ENCODE results near the gene SOBP.

SOBP gene

GRCh38 chr6:107523794-107524193 is 33.9 kb downstream of the SOBP start:
- no peak for DNase-seq (ENCODE audit: low read depth in 2 of 2)

- DNase-seq (ENCODE audit: low read depth in 2 of 2) = no peak
Measured at GRCh38 chr6:107524626-107525025, 34.7 kb downstream of the SOBP start.

- DNase-seq (ENCODE audit: low read depth in 2 of 2) = no peak
Measured at GRCh38 chr6:107531868-107532267, 42.0 kb downstream of the SOBP start.

GRCh38 chr6:107532706-107533105 is 42.8 kb downstream of the SOBP start:
- DNase-seq (ENCODE audit: low read depth in 2 of 2) = no peak

- no peak for DNase-seq (ENCODE audit: low read depth in 2 of 2)
Measured at GRCh38 chr6:107533415-107534059, 43.6 kb downstream of the SOBP start.

- DNase-seq (ENCODE audit: low read depth in 2 of 2) = no peak
Measured at GRCh38 chr6:107534571-107535141, 44.7 kb downstream of the SOBP start.

- DNase-seq (ENCODE audit: low read depth in 2 of 2) = no peak
Measured at GRCh38 chr6:107535626-107536025, 45.7 kb downstream of the SOBP start.

GRCh38 chr6:107536180-107536961 is 46.5 kb downstream of the SOBP start:
- DNase-seq (ENCODE audit: low read depth in 2 of 2) = no peak

GRCh38 chr6:107537559-107537958 is 47.6 kb downstream of the SOBP start:
- DNase-seq (ENCODE audit: low read depth in 2 of 2) = no peak

- DNase-seq (ENCODE audit: low read depth in 2 of 2) = no peak
Measured at GRCh38 chr6:107538856-107539387, 49.0 kb downstream of the SOBP start.

- DNase-seq (ENCODE audit: low read depth in 2 of 2) = no peak
Measured at GRCh38 chr6:107539409-107539808, 49.5 kb downstream of the SOBP start.

- DNase-seq (ENCODE audit: low read depth in 2 of 2) = no peak
Measured at GRCh38 chr6:107539849-107540464, 50.0 kb downstream of the SOBP start.

- no peak for DNase-seq (ENCODE audit: low read depth in 2 of 2)
Measured at GRCh38 chr6:107540465-107540857, 50.5 kb downstream of the SOBP start.

- DNase-seq (ENCODE audit: low read depth in 2 of 2) = no peak
Measured at GRCh38 chr6:107542192-107542668, 52.3 kb downstream of the SOBP start.

- DNase-seq (ENCODE audit: low read depth in 2 of 2) = no peak
Measured at GRCh38 chr6:107543088-107543487, 53.2 kb downstream of the SOBP start.

GRCh38 chr6:107543567-107543966 is 53.6 kb downstream of the SOBP start:
- no peak for DNase-seq (ENCODE audit: low read depth in 2 of 2)

GRCh38 chr6:107545763-107546162 is 55.8 kb downstream of the SOBP start:
- no peak for DNase-seq (ENCODE audit: low read depth in 2 of 2)

GRCh38 chr6:107546691-107547450 is 57.0 kb downstream of the SOBP start:
- no peak for DNase-seq (ENCODE audit: low read depth in 2 of 2)

GRCh38 chr6:107547451-107547840 is 57.5 kb downstream of the SOBP start:
- no peak for DNase-seq (ENCODE audit: low read depth in 2 of 2)

- DNase-seq (ENCODE audit: low read depth in 2 of 2) = no peak
Measured at GRCh38 chr6:107550241-107550840, 60.4 kb downstream of the SOBP start.

- DNase-seq (ENCODE audit: low read depth in 2 of 2) = no peak
Measured at GRCh38 chr6:107550906-107551305, 61.0 kb downstream of the SOBP start.

All from stimulated activated CD8-positive, alpha-beta memory T cell treated with anti-CD3 and anti-CD28 coated beads, Interleukin-15, amount 100 ng/mL, for 48 hours (primary cell).